DND-41 (cell line): ENCODE results near the gene INPP4A.

ENCODE experiments used
- ATAC-seq: fragments of 200-7000 bp; cut with Tn5 transposase; 3 replicates; pipeline ENCODE4 v1.9.1; 2021; ENCODE audit warnings: low read depth; ENCODE audit not compliant: insufficient read depth
- DNase-seq: peaks from one replicate; pipeline ENCODE4 v3.0.0-alpha.2; 2020
- H2AFZ ChIP-seq: 2 replicates; pipeline ENCODE4 v1.6.0; 2012; ENCODE audit warnings: low read depth, low read length
- H3K27ac ChIP-seq: 2 replicates; pipeline ENCODE4 v1.5.1; 2012; ENCODE audit warnings: low read length, inconsistent platforms
- H3K27me3 ChIP-seq: fragments of 200-600 bp; sonication (generic); 2 replicates; pipeline ENCODE4 v1.6.0; 2012; ENCODE audit warnings: low read length, mild to moderate bottlenecking, inconsistent platforms; ENCODE audit not compliant: insufficient read depth, poor library complexity
- H3K36me3 ChIP-seq: 2 replicates; pipeline ENCODE4 v1.5.1; 2012; ENCODE audit warnings: low read length, inconsistent platforms; ENCODE audit not compliant: insufficient read depth
- H3K4me1 ChIP-seq: 2 replicates; pipeline ENCODE4 v1.5.1; 2012; ENCODE audit warnings: mild to moderate bottlenecking, low read length; ENCODE audit not compliant: insufficient read depth
- H3K4me2 ChIP-seq: 2 replicates; pipeline ENCODE4 v1.6.0; 2012; ENCODE audit warnings: mild to moderate bottlenecking, moderate library complexity, low read length, inconsistent platforms; ENCODE audit not compliant: insufficient read depth
- H3K4me3 ChIP-seq, 2 experiments: fragments of 200-600 bp in 1 of 2; shearing (Covaris generic) in 1 of 2; 2 replicates each; pipeline ENCODE4 v1.5.1; 2012 to 2016; ENCODE audit warnings: inconsistent platforms in 2 of 2, low read length in 2 of 2, mild to moderate bottlenecking in 2 of 2, low read depth in 1 of 2, moderate library complexity in 1 of 2
- H3K79me2 ChIP-seq: 2 replicates; pipeline ENCODE4 v1.6.0; 2012; ENCODE audit warnings: low read length, inconsistent platforms; ENCODE audit not compliant: insufficient read depth
- H3K9ac ChIP-seq: 2 replicates; pipeline ENCODE4 v1.6.0; 2012; ENCODE audit warnings: low read depth, mild to moderate bottlenecking, inconsistent platforms, low read length, moderate library complexity
- H3K9me3 ChIP-seq: 2 replicates; pipeline ENCODE4 v1.5.1; 2012; ENCODE audit warnings: low read length, moderate library complexity, mild to moderate bottlenecking, inconsistent platforms; ENCODE audit not compliant: insufficient read depth, severe bottlenecking
- H4K20me1 ChIP-seq: 2 replicates; pipeline ENCODE4 v1.6.0; 2012; ENCODE audit warnings: low read length; ENCODE audit not compliant: insufficient read depth
- CTCF ChIP-seq: IDR thresholded peaks from 2 replicates; pipeline ENCODE4 v1.5.1; 2012; ENCODE audit warnings: borderline replicate concordance, low read length, moderate library complexity, mild to moderate bottlenecking; ENCODE audit not compliant: poor library complexity, severe bottlenecking; ENCODE audit errors: extremely low read depth
- EZH2 ChIP-seq: IDR thresholded peaks from 3 replicates; pipeline ENCODE4 v1.6.1; 2012; ENCODE audit warnings: borderline replicate concordance, low read depth, mild to moderate bottlenecking, moderate library complexity, low read length, inconsistent platforms; ENCODE audit not compliant: severe bottlenecking

Gene INPP4A

DNA sequence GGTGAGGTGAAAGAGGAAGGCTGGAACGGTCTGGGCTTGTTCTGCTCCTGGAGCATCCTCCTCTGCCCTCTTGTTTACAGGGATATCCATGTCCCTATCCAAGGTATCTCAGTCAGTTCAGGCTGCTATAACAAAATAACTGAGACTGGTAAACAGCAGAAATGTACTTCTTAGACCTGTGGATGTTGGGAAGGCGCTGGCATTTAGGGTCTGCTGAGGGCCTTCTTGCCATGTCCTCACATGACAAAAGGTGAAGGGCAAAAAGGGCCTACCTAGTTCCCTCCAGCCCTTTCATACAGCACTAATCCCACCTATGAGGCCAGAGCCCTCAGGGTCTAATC, 65.6 kb downstream of the INPP4A start:
- no peak for DNase-seq
- no peak overlapping the region for H3K4me3 ChIP-seq
- TF ChIP-seq CTCF = no peak
- TF ChIP-seq EZH2 = no peak
- no peak overlapping the region for H3K27ac ChIP-seq
- ATAC-seq = no peak
- H3K4me2 ChIP-seq = no peak overlapping the region
- peaks cover 52% of the 10 kb centered on the region for H4K20me1 ChIP-seq
- H3K9me3 ChIP-seq = no peaks in the 10 kb centered on the region
- H3K4me1 ChIP-seq = peaks cover 4% of the 10 kb centered on the region
- no peak overlapping the region for H3K9ac ChIP-seq
- H3K27me3 ChIP-seq = no peaks in the 10 kb centered on the region
- H2AFZ ChIP-seq = no peak overlapping the region
- H3K36me3 ChIP-seq = peaks cover 9% of the 10 kb centered on the region
- peaks cover 74% of the 10 kb centered on the region for H3K79me2 ChIP-seq

DNA sequence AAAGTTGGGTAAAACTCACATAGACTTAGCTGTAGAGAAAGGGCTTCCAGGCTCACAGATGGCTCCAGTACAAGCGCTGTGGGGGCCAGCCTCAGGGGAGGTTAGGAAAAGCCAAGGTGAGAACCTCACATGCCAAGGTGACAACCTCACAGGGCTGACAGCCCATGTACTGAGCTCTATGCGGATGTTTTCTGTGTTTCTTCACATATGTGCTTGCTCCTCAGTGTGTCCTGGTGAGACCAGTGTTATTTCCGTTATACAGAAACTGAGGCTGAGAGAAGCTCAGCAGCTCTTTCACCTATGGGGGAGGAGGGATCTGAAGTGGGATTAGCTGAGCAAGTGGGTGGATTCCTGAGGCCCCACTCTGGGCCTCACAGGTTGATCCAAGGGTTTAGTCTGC, 67.3 kb downstream of the INPP4A start:
- H3K36me3 ChIP-seq = peaks cover 4% of the 10 kb centered on the region; the same call in 1 of the 2 replicates
- H2AFZ ChIP-seq = no peak overlapping the region
- DNase-seq = no peak
- no peak overlapping the region for H3K4me3 ChIP-seq
- H3K27ac ChIP-seq = no peak overlapping the region
- peaks cover 52% of the 10 kb centered on the region for H4K20me1 ChIP-seq
- ATAC-seq = no peak
- H3K79me2 ChIP-seq = peaks cover 65% of the 10 kb centered on the region
- H3K4me1 ChIP-seq = peaks cover 4% of the 10 kb centered on the region
- TF ChIP-seq CTCF = no peak
- no peak for TF ChIP-seq EZH2
- H3K4me2 ChIP-seq = no peak overlapping the region
- no peaks in the 10 kb centered on the region for H3K27me3 ChIP-seq
- no peaks in the 10 kb centered on the region for H3K9me3 ChIP-seq
- no peak overlapping the region for H3K9ac ChIP-seq

DNA sequence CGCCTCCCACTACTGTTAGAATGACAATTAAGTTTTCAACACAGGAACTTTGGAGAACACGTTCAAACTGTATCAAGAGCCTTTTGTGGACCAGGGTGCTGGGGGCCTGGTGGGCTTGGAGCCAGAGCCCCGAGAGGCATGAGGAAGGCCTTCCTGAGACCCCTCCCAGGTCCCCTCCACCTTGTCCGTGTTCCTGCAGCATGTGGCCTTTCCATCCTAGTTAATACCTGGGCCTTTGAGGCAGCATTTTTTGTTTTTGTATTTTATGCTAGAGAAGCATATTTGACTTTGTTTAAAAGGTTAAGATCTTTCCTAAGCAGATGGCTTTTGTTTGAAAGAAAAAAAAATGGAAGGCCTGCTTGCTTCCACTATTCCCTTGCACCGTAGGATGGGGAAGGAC, 68.0 kb downstream of the INPP4A start:
- Histone ChIP-seq H3K27ac (no peak overlapping the region), H3K4me3 (no peak overlapping the region), H2AFZ (no peak overlapping the region), H3K27me3 (no peaks in the 10 kb centered on the region), H3K79me2 (peaks cover 65% of the 10 kb centered on the region), H3K4me2 (no peak overlapping the region), H3K9me3 (no peaks in the 10 kb centered on the region), H3K4me1 (peaks cover 4% of the 10 kb centered on the region), H3K36me3 (peaks cover 2% of the 10 kb centered on the region; the same call in 1 of the 2 replicates), H4K20me1 (peaks cover 47% of the 10 kb centered on the region), H3K9ac (no peak overlapping the region)
- no peak for DNase-seq
- TF ChIP-seq EZH2 (no peak), CTCF (no peak)
- no peak for ATAC-seq

DNA sequence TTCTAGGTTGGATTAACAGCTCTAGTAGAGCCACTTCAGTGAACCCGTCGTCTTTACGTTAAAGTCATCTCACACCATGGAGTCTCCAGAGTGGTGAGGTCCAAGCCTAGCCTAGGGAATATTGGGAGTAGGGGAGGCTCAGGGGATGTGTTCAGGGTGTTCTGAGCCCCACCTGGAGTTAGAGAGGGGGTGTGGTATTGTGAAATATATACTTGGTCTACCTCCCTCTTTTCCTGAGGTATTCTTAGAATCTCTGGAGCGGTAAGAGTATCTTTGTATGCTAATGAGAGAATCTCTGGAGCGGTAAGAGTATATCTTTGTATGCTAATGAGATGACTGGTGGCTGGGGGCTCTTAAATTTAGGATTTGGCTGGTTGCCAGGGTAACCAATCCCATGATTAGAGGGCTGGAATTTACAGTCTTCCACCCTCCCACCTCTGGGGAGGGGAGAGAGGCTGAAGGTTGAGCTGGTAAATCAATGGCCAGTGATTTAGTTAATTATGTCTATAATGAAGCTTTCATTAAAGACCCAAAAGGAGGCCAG, 69.5 kb downstream of the INPP4A start:
- DNase-seq (no peak), ATAC-seq (no peak)
- Histone ChIP-seq H4K20me1 (peaks cover 44% of the 10 kb centered on the region), H3K9ac (no peak overlapping the region), H3K4me1 (peaks cover 4% of the 10 kb centered on the region), H3K9me3 (no peaks in the 10 kb centered on the region), H3K4me3 (no peak overlapping the region), H3K4me2 (no peak overlapping the region), H3K27ac (0 out of 2 replicates have a peak overlapping the region, but pooled peaks have one; percentile 18), H3K36me3 (no peaks in the 10 kb centered on the region), H3K27me3 (no peaks in the 10 kb centered on the region), H2AFZ (no peak overlapping the region), H3K79me2 (peaks cover 62% of the 10 kb centered on the region)
- TF ChIP-seq CTCF = no peak
